Placental epithelial cell (primary cell): ENCODE data around the gene OR2T10. TPM values are rescaled to one million over a fixed set of nuclear protein-coding genes. Genes with fewer than 3 reads are reported as not detected.

Experiments
- small RNA-seq: library from RNA; depleted of rRNA; stranded (forward); fragments of <200 nt; gene quantifications from one replicate; pipeline ENCODE3, GENCODE V24; 2012
- total RNA-seq: library from RNA; depleted of rRNA; stranded (reverse); fragments of >200 nt; gene quantifications from 2 replicates; pipeline ENCODE4 v1.2.3, GENCODE V29; 2012

OR2T10 gene
- 9.8 and 22.2 TPM in 2 replicates for total RNA-seq

GRCh38 chr1:248597589-248597988 is at the start of gene OR2T10:
TSS of gene OR2T10 (minus strand) at chr1:248597700. CDS start at chr1:248593768, 3,932 bp downstream.

DNA sequence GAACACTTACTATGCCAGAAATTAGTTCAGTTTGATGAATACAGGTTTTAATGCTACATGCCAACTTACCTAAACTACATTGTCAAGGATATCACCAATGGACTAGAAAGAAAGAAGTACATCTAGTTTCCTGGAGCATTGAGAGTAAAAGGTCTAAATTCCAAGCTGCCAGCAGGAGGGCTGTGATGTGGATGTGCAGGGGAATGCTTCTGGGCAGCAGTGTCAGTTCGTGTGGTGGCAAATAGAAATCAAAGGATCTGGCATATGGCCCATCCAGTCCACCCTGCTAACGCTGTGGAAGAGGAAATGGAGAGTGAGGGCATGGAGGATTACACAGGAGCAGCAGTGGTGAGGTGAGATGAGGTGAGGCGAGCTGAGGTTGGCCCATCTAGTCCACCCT is 47.7 kb upstream of the OR2T10 start, which contains the start of gene OR2T35:
TSS of gene OR2T35 (minus strand) at position 101 of the 400 bp plus-strand sequence. CDS start 6,020 bp downstream, outside the sequence.

DNA sequence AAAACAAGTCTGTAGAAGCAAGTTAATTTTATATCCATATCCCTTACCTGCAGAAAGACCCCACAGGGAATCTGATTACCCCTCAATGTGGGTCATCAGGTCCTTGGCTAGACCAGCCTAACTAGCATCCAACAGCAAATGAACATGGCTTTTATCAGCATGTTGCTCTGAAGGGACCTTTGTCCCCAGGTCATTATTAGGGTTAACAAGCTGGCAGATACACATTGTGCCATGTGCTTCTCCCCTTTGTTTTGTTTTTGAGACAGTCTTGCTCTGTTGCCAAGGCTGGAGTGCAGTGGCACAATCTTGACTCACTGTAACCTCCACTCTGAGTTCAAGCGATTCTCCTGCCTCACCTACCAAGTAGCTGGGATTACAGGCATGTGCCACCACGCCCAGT is 37.5 kb upstream of the OR2T10 start, which contains the start of gene OR2T11:
TSS of gene OR2T11 (minus strand) at position 101 of the 400 bp plus-strand sequence. CDS start 7,963 bp downstream, outside the sequence.

GRCh38 chr1:248574657-248575056 is 22.8 kb downstream of the OR2T10 start, which contains the start of gene OR2T34:
TSS of gene OR2T34 (minus strand) at chr1:248574757. CDS start at chr1:248574757, 0 bp downstream.

DNA sequence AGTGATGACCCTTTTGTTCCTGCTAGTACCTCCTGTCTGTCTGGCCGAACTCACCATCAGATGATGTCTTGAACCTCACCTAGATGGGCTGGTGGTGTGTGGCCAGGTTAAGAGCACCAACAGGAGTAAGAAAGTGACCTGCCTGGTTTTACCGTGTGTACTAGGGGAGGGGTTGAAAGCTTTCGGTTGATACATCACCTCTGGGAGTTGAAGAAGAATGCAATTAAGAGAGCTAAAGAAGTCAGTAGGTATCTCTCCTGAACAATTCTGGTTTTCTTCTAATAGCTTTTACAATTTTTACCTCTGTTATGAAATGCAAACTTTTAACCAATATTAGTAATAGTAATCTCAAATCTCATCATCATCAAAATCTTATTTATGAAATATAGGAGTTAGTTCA is 34.8 kb downstream of the OR2T10 start, which contains the start of gene OR2T29:
TSS of gene OR2T29 (minus strand) at position 101 of the 400 bp plus-strand sequence. CDS start 3,281 bp downstream, outside the sequence.

Small RNA genes lying within 50 kb of the gene (small RNA-seq; reads per million reads assigned to genes)
- gene RF00019: not detected

Other genes starting within 250 kb of the OR2T10 start
- gene OR14C36, start 248.9 kb downstream of the OR2T10 start, total RNA-seq: not detected in 2 replicates
- not detected in 2 replicates for gene OR2T4, start 236.0 kb downstream of the OR2T10 start, total RNA-seq
- gene OR2T6, start 222.0 kb downstream of the OR2T10 start, total RNA-seq: not detected in 2 replicates
- not detected in 2 replicates for gene OR2T1, start 194.7 kb downstream of the OR2T10 start, total RNA-seq
- 9.0 and 16.1 TPM in 2 replicates for gene OR2T2, start 152.1 kb downstream of the OR2T10 start, total RNA-seq
- gene OR2T3, start 124.3 kb downstream of the OR2T10 start, total RNA-seq: 0.65 and 0.79 TPM in 2 replicates
- 1.4 and 2.7 TPM in 2 replicates for gene OR2T5, start 109.1 kb downstream of the OR2T10 start, total RNA-seq
- gene OR2G6, start 89.6 kb downstream of the OR2T10 start, total RNA-seq: 4.3 and 13.2 TPM in 2 replicates
- 9.4 and 19.7 TPM in 2 replicates for gene OR2T29, start 34.9 kb downstream of the OR2T10 start, total RNA-seq
- gene OR2T34, start 22.9 kb downstream of the OR2T10 start, total RNA-seq: 9.8 and 12.4 TPM in 2 replicates
- 7.0 and 8.2 TPM in 2 replicates for gene OR2T11, start 37.4 kb upstream of the OR2T10 start, total RNA-seq
- 2.4 and 4.9 TPM in 2 replicates for gene OR2T35, start 47.6 kb upstream of the OR2T10 start, total RNA-seq
- gene OR2T27, start 57.8 kb upstream of the OR2T10 start, total RNA-seq: not detected in 2 replicates
- 0.76 TPM in 1 of 2 replicates, not detected in the other for gene OR14I1, start 105.1 kb upstream of the OR2T10 start, total RNA-seq
- 0.22 TPM in 1 of 2 replicates, not detected in the other for gene LYPD8, start 158.1 kb upstream of the OR2T10 start, total RNA-seq
- 34.5 and 63.4 TPM in 2 replicates for gene SH3BP5L, start 228.2 kb upstream of the OR2T10 start, total RNA-seq
- gene ZNF672, start 240.5 kb upstream of the OR2T10 start, total RNA-seq: 41.2 and 48.3 TPM in 2 replicates